GM18868 (cell line): ENCODE measurements around the gene ITPR2.

Experiments
- ATAC-seq: cut with Tn5 transposase; IDR thresholded peaks from one replicate; pipeline ENCODE4 v1.9.1; 2021; ENCODE audit warnings: mild to moderate bottlenecking, moderate library complexity; ENCODE audit not compliant: unreplicated experiment

The ITPR2 gene

GRCh38 chr12:26735249-26735639, 97.8 kb downstream of the ITPR2 start:
- no peak for ATAC-seq

GRCh38 chr12:26734510-26735248, 98.3 kb downstream of the ITPR2 start:
- ATAC-seq, result no peak

DNA sequence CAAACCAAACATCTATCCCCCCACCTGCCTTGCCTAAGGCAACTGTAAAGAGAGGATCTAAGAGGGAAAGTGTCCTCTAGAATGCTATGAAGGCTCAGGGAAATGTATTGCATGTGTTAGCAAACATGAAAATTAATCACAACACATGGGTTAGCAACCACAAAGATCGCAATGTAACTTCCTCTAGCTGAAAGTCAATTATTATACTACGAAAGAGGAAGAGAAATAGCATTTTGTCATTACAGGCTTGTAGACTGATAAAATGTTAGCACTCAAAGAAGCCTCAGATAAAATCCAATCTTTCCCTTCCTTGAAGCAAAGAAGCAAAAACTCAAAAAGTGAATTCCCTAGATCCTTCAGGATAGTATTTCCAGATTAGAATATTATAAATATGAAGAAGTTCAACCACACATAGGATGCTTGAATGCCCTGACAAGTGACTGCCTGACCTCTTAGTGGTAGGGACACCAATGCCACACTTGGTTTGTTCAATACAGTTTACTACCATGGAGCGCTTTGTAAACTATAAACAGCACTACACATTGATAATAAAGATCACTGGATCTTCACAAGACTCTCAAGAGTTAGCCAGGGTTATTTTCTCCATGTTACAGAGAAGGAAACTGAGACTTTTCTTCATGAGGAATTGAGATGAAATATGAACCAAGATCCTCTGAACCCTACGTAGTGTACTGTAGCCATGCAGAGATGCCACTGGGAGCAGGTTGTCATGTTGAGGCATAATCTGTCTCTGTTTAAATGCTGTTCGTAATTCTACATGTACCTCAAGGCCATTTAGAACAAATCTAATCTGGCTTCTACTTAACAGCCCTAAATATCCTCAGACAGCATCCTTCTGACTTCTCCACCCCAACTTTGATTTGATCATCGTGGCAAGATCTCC, 100.7 kb downstream of the ITPR2 start:
- ATAC-seq, result peak; percentile 72

- ATAC-seq, result no peak
These were observed 102.3 kb downstream of the ITPR2 start for GRCh38 chr12:26730481-26731350.

GRCh38 chr12:26729137-26729671, 103.8 kb downstream of the ITPR2 start:
- peak; percentile 51 for ATAC-seq

- no peak for ATAC-seq
These were observed 104.6 kb downstream of the ITPR2 start for GRCh38 chr12:26728205-26729050.

- ATAC-seq, result no peak
These were observed 105.4 kb downstream of the ITPR2 start for GRCh38 chr12:26727482-26728204.

- ATAC-seq, result no peak
These were observed 106.0 kb downstream of the ITPR2 start for GRCh38 chr12:26726956-26727355.

GRCh38 chr12:26725276-26725916, 107.6 kb downstream of the ITPR2 start:
- ATAC-seq, result no peak

DNA sequence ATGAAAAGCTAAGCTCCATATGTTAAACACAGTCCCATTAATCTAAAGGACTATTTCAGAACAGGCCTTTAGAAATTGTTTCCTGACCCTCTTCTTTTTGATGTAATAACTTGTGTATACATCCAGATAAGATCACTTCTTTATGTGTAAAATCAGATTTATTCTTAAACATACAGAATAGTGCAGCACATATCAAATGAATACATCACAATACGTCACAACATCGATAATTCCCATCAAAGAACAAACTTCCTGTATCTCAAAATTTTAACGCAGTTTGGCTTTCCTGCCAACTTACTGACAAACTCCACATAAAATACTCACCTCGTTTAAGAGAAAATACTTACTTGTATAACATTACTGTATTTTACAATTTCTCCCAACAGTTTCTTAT, 108.7 kb downstream of the ITPR2 start:
- ATAC-seq, result no peak

DNA sequence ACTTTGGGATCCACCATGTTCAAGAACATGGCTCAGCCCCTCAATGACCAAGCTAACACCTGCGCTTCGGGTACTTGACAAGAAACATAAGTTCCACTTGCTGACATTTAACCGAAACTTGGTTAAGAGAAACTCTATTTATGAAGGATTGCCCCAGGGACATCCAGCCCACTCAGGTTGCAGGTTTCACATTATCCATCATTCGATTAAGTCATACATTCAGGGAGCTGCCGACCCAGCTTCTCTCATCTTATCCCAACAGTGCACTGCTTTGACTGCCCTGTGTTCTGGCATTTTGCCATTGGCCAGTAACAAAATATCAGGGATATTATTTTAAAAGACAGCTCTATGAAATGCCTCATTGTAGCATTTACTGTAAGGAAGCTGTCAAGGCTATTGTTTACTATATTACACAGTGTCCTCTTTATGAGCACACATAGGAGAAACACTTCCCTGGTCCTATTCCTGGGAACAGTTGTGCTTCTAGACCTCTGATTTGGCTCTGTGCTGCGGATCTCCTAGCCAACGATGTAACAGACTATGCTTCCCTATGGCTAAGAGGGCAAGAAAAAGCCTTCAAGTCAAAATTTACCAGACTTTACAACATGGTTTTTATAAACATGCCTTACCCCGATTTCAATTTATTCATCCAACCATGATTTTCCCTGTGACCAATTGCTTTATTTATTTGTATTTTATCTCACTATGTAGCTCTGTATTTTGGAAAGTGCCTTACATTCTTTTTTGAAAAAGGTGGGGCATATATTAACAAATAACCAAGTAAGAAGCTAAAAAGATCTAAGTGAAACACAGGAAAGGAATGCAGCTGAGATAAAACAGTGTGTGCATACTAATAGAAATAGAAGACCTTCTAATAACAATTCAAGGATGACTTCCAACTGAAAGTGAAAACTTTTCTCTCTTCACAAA, 109.3 kb downstream of the ITPR2 start:
- no peak for ATAC-seq

- no peak for ATAC-seq
These were observed 111.2 kb downstream of the ITPR2 start for GRCh38 chr12:26721800-26722199.

- no peak for ATAC-seq
These were observed 113.1 kb downstream of the ITPR2 start for GRCh38 chr12:26719852-26720251.

DNA sequence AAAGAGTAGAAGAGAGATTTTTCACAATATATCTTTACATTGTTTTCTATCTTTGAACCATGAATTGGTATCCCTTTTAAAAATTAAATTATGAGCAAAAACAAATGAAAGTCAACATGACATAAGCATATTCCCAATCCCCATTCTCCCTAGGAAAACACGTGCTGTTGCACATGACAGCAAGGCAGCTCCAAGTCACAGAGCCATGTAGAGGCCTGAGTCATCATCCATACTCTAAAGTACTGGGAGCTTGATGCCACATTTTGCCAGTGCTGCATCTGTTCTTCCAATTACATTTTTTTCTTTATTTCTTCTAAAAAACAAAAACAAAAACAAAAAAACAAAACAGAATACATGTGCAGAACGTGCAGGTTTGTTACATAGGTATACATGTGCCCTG, 115.2 kb downstream of the ITPR2 start:
- no peak for ATAC-seq

GRCh38 chr12:26715232-26715631, 117.8 kb downstream of the ITPR2 start:
- ATAC-seq, result no peak

DNA sequence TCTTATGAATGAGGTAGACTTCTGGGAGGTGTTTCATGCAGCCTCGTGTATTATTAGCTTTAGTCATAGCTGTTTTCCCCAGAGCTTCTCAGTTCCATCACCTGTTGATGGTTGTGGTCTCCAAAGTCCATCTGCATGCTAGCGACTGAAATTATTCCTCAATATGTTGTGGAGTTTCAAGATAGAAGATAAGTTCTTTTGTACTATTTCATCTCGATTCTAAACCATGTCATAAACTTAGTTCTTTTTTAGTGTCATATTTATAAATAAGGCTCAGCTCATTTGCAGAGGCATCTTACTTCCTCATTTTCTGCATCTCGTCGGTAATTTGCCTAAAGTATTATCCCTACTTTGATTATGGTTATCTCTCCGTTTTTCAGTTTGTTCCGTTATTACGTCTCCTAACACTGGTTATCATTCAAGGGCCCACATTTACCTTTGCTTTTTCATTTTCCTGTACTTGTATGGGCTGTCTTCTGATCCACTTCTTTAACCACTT, 119.1 kb downstream of the ITPR2 start:
- peak; percentile 75 for ATAC-seq

DNA sequence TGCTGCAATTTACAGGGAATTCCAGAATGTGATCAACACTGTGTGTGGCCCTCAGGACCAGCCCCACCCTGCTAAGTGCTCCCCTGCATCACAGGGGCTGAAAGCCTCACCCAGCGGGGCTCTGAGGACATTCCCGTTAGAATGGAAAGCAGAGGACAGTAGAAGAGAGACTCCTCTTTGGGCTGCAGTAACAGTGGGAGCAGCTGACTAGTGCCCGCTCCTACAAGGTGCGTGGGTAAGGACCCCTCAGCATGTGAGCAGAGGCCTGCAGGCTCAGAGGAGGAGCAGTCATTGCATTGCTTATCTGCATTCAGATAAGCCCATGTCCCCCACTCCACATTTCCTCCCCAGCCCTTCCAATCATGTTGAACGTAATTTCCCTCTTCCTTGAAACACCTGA, 120.1 kb downstream of the ITPR2 start:
- no peak for ATAC-seq

DNA sequence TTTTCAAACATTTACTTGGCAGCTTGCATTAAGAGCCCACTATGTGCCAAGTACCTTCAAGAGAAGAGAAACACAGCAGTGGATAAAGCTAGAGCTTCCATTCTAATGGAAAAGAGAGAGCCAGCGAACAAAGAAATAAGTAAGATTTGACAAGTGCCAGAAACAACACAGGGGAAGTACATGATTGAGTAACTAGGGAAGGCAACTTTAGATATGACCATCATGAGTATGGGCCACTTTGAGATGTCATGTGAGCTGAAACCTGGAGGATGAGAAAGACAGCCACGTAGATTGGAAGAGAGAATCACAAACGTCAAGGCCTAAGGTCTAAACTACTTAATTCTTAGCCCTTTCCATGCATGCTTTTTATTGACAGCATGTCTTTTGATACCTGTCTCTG, 121.4 kb downstream of the ITPR2 start:
- ATAC-seq, result peak; percentile 70
